GM18909 (cell line): Measurements from ENCODE around the gene CRYBG1.

Experiments
- ATAC-seq: cut with Tn5 transposase; IDR thresholded peaks from one replicate; pipeline ENCODE4 v1.9.1; 2021; ENCODE audit warnings: mild to moderate bottlenecking; ENCODE audit not compliant: unreplicated experiment, poor library complexity

Gene CRYBG1

DNA sequence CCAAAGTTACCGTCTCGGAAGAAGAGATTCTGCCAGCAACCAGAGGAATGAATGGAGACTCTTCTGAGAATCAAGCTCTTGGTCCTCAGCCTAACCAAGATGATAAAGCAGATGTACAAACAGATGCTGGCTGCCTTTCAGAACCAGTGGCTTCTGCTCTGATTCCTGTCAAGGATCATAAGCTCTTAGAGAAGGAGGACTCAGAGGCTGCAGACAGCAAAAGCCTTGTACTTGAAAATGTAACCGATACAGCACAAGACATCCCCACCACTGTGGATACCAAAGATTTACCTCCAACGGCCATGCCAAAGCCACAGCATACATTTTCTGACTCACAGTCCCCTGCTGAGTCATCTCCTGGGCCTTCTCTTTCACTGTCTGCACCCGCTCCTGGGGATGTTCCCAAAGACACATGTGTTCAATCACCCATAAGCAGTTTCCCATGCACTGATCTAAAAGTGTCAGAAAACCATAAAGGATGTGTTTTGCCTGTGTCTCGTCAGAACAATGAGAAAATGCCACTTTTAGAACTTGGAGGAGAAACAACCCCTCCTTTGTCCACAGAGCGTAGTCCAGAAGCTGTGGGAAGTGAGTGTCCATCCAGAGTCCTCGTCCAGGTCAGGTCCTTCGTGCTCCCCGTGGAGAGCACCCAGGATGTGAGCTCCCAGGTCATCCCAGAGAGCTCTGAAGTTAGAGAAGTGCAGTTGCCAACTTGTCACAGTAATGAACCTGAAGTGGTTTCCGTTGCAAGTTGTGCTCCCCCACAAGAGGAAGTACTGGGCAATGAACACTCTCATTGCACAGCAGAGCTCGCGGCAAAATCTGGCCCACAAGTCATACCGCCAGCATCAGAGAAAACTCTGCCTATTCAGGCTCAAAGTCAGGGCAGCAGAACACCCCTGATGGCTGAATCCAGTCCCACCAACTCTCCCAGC is 159.2 kb downstream of the CRYBG1 start:
- ATAC-seq, result peak; percentile 54

DNA sequence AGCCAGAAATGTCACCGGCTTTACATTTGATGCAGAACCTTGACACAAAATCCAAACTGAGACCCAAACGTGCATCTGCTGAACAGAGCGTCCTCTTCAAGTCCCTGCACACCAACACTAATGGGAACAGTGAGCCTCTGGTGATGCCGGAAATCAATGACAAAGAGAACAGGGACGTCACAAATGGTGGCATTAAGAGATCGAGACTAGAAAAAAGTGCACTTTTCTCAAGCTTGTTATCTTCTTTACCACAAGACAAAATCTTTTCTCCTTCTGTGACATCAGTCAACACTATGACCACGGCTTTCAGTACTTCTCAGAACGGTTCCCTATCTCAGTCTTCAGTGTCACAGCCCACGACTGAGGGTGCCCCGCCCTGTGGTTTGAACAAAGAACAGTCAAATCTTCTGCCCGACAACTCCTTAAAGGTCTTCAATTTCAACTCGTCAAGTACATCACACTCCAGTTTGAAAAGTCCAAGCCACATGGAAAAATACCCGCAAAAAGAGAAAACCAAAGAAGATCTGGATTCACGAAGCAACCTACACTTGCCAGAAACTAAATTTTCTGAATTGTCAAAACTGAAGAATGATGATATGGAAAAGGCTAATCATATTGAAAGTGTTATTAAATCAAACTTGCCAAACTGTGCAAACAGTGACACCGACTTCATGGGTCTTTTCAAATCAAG is 160.3 kb downstream of the CRYBG1 start:
- peak; percentile 68 for ATAC-seq

DNA sequence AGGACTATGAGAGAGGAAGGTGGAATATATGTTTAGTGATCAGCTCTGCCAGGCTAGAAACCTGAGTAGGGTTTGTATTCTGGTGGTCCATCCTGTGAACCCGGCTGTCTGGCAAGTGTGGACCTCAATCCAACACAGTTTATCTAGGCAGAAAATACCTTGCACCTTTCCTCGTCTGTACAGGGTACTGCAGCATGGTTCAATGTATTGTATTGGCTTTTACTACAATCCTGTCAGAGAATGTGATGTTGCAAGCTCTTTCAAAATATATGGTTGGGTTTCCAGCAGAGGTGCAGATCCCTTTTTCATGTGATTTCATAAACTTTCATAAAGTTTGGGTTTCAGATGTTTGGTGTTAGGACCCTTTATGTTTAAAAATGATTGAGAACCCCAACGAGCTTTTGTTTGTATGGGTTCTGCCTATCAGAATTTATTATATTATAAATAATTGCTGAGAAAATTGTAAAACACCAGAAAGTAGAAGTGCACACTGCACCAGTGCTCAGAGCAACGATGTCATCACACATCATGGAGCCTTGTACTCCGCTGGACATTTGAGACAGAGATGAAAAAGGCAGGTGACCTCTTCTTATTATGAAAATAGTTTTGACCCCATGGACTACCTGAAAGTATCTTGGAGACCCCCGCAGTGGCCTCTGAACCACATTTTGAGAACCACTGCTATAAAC is 162.2 kb downstream of the CRYBG1 start:
- ATAC-seq, result no peak

DNA sequence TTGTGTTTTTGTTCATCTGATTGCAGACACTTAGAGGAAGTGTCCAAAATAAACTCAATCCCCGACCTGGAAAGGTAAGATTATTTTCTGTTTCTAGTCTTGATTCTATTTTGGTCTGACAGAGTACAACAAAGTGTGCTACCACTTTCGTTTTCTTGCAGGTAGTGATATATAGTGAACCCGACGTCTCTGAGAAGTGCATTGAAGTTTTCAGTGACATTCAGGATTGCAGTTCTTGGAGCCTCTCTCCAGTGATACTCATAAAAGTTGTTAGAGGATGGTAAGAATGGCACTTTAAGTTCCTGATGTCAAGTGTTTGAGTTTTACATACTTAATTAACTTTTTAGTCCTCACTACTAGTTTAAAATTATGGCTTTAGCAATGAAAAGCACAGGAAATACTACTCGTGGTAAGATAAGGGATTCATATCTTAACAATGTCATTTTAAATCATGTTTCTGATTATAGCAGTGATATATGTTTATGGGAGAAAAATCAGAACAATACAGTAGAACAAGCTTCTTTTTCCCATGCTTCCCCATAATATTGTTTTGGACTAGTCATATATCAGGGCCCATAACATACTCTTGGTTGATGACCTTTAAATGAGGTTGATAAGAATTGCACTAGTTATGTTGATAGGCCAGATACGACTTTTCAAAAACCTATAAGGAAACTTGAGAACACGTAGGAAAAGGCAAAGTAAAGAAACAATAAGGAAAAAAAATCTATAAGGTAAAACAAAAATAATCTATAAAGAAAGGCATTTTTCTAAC is 164.8 kb downstream of the CRYBG1 start:
- peak; percentile 52 for ATAC-seq

DNA sequence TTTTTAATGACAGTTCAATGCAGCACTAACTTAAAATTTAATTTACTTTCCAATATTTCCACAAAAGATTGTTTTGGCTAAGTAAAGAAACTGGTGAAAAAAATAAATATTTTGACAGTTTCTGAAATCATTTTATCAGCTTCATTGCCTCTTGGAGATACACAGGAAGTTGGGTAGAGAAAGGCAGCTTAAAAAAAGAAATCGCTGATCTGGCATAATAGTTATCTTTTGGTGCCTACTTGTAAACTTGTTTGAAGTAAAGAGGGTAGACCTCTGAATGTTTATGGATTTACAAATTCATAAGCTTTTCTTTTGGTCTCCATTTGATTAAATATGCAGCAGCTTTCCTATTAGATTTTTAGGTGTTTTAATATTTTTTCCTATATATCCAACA is 165.4 kb downstream of the CRYBG1 start:
- ATAC-seq, result no peak

DNA sequence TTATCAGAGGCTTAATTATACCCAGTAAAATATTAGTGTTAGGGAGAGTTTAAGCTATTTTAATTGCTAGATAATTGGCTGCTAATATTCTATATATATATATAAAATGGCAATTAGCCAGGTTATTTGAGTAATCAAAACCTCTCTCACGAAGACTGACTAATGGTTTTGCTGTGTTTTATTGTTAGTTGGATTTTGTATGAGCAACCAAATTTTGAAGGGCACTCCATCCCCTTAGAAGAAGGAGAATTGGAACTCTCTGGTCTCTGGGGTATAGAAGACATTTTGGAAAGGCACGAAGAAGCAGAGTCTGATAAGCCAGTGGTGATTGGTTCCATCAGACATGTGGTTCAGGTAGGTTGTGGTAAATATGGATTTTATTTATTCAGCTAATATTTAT is 166.6 kb downstream of the CRYBG1 start:
- ATAC-seq, result no peak

DNA sequence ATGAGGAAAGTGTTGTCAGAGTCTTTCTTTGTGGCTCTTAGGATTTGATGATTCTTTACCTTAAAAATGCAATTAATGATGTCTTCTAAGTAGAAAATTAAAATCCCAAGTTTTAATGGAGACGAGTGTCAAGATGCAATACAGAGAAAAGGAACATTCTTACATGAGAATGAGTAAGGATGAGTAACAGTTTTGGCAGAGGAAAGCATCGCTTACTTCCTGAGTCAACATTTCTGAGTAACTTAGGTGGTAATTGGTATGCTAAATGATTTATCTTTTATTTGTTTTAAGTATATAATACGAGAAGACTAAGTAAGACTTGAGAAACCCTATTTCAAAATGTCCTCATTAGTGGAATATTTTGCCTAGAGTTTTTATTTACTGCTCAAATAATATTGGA is 167.5 kb downstream of the CRYBG1 start:
- no peak for ATAC-seq

DNA sequence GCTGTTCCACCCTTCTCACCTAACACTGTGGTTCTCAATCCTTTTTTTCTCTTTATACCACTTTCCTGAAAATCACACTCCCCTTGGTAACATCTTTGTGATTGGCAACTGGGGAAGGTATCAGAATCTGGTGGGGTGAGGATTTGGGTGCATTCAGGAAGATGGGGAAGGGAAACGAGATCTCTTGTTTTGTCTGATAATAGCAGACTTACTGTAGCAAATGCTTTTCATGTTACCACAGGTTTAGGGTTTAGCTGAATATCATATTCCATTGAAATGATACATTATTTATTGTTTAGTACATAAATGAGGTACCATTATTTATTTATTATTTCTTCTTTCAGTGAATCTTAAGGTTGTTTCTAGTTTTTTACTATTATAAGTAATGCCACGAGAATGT is 168.0 kb downstream of the CRYBG1 start:
- no peak for ATAC-seq

DNA sequence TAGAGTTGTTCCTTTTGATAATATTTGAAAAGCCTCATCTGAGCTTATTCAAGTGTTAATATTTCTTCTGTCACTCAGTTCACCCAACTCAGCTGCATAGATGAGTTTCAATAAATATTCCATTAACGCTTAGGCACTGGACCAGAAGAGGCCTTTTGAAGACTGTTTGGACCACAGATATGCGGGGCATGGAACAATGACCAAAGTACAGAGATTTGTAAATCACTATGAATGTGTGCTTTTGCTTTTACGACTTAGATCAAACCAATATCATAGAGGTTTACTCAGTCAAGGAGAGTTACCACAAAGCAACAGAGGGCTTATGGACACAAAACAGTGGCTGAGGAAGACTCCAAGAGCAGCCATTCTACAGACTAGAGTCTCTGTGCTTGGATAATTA is 168.9 kb downstream of the CRYBG1 start:
- no peak for ATAC-seq

DNA sequence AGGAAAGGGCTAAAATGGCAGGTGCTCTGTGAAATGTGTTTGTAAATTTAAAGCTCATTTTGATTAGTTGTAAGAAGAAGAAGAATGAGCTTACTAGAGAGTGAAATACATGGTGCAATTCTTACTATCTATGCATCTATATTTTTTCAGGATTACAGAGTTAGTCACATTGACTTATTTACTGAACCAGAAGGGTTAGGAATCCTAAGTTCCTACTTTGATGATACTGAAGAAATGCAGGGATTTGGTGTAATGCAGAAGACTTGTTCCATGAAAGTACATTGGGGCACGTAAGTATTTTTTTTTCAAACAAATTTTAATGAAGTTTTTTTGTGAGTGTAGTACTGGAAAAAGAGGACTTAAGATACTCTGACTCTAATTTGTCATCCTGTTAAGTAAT is 169.5 kb downstream of the CRYBG1 start:
- no peak for ATAC-seq

DNA sequence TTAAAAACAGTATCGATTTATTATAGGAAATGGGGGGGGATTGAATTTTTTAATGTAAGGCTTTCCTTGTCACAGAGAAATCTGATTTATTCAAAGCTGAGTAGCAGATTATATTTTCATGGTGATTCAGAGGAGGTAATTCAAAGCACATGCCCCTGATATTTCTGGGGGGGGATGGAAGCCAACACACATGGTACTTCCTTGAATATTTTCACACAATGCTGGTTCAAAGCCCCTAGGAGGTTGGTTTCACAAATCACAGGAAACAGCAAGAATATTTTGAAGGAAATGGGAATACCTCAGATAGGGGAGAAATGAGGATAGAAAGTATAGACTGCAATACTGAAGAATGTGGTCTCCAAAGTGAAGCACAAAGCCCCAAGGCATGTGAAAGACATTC is 170.0 kb downstream of the CRYBG1 start:
- ATAC-seq, result no peak

DNA sequence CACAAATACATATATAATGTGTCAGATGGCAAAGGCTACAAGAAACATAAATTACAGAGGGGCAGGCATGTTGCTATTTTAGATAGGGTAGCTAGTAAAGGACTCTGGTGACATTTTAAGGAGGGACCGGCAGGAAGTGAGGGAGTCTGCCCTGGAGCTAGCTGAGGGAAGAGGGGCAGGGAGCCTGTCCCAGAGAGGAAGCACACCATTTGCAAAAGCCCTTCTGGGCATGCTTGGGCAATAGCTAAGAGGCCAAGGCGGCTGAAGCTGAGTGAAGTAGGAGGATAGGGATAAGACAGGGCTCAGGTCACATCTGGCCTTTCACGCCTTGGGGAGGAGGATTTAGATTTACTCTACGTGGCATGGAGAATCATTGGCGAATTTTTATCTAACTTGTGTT is 172.5 kb downstream of the CRYBG1 start:
- ATAC-seq, result no peak

DNA sequence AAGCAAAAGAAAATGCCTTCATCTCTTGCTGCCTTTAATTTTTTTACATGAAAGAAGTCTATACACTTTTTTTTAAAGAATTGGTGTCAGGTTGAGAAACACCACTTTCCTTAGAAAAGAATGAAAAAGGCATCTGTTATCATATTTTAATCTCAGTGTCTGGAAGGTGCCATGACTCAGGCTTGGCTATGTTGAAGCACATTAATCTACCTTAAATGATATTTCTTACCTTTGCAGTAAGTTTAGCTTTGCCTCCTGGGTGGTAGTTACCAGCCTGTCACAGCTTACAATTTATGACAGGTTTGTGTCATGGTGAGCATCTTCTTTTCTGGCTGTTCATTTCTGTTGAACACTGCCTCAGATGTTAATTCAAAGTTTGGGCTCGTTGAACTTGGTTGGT is 173.5 kb downstream of the CRYBG1 start:
- no peak for ATAC-seq

DNA sequence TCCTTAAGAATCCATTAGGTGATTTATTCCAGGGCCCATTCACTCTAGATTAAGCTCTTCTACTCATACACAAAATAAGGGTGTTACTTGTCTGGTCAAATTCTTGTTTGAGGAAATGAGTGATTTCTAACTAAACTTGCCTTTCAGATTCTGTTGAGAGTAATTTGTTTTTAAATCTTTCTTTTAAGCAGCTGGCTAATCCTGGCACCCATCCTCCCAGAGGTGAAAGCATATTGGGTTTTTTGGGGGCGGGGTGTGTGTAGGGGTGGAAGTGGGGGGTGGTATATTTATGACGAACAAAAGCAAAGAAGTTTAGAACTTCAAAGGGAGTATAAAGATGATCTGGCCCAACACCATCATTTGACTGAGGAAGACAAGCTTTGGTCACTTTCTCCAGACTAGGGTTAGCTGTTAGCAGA is 174.1 kb downstream of the CRYBG1 start:
- ATAC-seq, result peak; percentile 48

DNA sequence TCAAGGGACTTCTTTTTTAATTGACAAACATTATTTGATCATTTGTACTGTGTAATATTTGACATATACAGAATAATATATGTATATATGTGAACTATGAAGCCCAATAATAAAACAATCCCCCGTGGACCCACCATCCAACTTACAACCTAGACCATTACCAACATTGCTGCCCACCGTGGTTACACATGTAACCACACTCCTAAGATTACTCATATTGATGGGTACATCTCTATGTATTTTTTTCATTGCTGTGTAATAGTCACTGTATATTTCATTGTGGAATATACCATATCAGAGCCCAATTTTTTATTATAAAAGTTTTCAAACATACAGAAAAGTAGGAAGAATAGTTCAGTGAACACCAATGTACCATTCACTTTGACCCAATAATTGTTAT is 174.5 kb downstream of the CRYBG1 start:
- ATAC-seq, result peak; percentile 25

DNA sequence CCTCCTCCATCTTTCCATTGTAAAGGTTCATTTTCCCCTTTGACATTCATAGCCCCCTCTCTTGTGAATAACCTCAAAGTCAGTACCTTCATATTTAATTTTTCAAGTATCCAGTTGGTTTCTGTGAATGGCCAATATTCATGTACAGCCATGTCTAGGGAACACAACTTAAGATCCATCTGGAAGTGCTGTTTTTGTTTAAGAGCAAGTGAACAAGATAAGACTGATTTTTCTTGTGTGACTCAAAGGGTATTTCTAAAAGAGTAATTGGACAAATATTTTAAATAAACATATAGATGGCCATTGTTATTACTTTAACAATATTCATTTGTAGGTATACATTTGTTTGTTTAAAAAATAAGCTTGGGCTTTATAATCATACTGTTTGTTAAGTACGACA is 175.8 kb downstream of the CRYBG1 start:
- no peak for ATAC-seq

DNA sequence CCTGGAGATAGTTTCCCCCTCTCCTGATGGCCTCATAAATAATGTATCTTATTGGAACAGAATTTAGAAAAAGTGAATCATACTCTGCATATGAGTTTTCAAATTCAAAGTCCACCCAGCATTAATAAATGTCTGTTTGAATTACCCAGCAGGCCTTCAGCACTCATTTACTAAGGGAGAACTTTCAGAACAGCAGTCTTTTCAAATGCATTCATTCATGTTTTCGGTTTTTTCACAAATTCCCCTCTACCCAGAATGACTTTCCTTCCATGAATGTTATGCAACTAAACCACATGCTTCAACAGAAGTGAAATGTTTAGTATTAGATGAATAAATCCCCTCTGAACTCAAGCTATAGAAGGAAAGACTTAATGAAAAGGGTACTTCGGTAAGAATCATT is 176.3 kb downstream of the CRYBG1 start:
- no peak for ATAC-seq

DNA sequence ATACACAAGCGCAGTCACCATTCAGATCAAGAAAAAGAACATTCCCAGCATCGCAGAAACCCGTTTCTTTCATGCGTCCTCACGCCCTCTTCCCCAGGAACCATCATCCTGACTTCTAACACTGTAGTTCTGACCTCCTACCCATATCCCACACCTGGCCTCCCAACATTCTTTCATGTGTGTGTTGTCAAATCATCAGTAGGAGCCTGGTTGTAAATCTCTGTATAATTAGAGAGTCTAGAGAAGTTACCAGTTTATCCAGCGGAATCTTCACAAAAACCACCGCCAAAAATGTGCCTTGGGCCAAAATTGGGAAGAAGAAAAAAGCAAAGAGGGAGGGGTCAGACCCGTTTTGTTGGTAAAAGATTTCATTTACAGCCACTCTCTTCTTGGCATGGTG is 177.1 kb downstream of the CRYBG1 start:
- ATAC-seq, result no peak

DNA sequence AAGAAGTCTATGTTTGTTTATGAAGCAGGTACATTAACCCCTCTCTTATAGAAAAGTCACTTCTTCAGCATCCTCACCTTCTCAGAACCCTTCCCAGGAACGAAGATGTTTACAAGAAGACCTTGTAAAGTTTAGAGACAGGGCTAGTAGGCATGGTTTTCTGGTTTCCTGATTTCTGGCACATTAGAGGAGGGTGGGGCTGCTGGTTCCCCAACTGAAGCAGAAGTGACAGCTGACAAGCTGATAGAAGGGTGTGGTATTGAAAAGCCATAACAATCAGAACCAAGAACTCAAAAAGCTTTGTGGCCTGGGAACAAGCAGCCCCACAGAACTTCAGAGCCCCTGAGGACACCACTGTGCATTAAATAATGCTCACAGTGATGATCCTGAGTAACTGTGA is 177.6 kb downstream of the CRYBG1 start:
- ATAC-seq, result no peak

DNA sequence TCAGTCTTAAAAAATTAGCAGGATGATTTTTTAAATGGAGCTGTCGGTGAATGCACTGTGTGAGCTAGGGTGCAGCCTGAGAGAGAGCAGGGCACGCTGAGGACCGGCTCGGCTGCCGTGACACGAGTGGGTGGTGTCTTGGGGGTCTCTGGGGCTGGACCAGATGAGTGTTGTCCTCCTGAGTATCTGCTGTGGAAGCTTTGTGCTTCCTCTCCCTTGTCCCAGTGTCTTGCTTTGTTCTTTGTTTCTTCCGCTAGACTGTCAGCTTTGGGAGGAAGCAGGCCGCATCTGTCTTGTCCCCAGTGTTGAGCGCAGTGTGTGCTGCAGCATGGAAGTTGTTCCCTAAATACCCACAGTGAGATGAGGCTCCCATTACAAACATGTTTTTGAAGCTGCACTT is 179.4 kb downstream of the CRYBG1 start:
- no peak for ATAC-seq
